ENCODE results near the gene SBF2.

DNA sequence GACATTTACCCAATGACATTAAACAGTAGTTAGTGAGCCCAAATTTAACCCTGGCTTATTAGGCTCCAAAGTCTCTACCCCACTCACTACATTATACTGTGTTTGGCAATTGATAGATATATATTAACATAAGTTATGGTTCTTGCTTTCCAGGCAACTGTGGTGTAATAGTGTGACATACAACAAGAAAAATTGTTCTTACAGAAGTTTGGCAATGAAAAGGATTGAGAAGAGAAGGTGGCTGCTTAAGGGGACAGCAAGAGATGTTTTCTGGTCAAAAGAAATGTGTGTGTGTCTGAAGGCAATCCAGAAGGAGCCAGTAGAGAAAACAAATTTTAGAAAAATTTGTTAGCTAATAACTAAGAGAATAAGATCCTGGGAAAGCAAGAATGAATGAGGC, 497.8 kb downstream of the SBF2 start:
- TF ChIP-seq CTCF (conservative IDR thresholded peaks at IDR 0.05; ENCODE audit: low read depth, low read length) (no peak), EZH2 (IDR thresholded peaks at IDR 0.05; ENCODE audit: low read length, unreplicated experiment) (no peak), EZH2phosphoT487 (IDR thresholded peaks at IDR 0.05; ENCODE audit: borderline replicate concordance, low read length) (no peak)
